HG02678 (cell line): ENCODE measurements around the gene HORMAD1.
"Not testable (repeated sequence)": the region's sequence is repeated elsewhere in the genome, so short reads cannot be mapped to it uniquely, and the experiment has no call there.

Experiments
- ATAC-seq: cut with Tn5 transposase; IDR thresholded peaks from one replicate; pipeline ENCODE4 v1.9.1; 2021; ENCODE audit warnings: mild to moderate bottlenecking, moderate library complexity; ENCODE audit not compliant: unreplicated experiment

The HORMAD1 gene

GRCh38 chr1:150703427-150703826 lies 17.3 kb downstream of the HORMAD1 start:
- no peak for ATAC-seq

DNA sequence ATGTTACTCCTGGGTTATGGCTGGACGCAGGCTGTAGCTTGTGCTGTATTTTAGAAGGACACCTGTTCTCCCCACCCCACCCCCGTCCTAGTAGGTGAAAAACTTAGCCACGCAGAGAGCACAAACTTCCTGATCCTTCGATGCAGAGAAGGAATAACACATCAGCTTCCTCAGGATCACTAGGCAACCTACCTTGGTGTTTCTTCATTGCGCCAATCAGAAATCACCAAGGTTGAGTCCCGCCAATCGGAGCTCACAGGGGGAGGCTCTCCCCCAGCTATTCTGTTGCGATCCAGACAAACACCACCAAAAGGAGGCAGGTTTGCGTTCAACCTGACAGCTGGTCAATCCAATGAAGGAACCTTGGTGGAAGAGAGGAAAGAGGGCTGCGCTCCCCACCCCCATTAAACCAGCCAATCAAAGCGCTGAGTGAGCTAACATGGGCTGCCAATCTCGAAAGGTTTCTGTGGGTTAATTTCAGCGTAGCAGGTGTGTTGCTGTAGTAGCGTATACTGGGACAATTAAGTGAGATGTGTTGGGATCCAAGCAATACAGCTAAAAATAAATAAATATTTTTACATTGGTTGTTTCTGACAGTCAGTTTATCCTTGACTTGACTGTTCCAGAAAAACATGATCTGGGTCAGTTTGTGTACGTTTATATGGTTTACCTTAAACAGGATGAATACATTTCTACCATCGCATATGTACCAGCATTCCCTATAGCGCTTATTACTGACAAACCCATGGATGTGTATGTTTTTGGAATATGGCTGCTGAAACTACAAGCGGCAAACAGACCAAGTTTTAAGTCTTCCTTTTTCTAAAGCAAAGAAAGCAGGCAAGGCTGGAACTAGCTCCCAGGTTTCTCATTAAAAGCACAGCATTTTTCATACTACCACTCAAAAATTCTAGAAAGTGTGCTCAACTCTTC lies 23.4 kb downstream of the HORMAD1 start, which contains the start of gene GOLPH3L:
Gene GOLPH3L, minus strand, starts transcription at position 160 of the 933 bp plus-strand sequence. CDS start 2,316 bp downstream, outside the sequence.
- peak; percentile 99 for ATAC-seq

DNA sequence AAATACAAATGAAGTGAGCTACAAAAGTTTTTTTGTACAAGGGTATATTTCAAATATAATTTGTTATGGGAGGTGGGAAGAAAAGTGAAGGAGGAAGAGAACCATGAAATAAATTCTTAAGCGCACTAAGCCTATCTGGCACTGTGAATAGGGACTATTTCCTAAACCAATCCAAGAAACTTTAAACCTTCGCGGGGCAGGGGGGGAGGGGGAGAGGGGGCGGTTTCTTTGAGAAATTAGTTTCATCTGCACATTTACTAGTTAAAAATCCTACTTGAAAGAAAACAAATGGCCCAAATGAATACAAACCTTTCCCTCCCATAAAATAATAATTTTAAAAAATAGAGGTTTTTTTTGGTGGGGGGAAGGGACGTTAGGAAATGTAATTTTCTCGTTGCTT lies 24.1 kb downstream of the HORMAD1 start:
- no peak for ATAC-seq

DNA sequence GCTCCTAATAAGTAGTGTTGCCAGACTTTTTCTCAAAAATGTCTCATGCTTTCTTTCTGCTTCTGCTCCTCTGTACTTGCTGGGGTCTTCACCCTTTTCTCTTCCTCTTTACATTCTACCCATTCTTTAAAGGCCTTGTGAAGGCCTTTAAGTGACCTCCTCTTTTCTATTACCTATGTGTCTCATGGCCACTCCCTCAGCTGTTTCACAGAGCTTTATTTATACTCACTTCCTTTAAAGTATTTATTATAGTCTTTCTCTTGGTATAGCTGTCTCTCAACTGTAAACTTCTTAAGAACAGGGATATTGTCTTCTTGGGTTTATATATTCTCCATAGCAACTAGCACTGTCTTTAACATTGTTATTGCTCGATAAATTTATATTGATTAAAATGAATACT lies 24.5 kb downstream of the HORMAD1 start:
- no peak for ATAC-seq

GRCh38 chr1:150695561-150695960 lies 25.1 kb downstream of the HORMAD1 start:
- ATAC-seq = no peak

- no peak for ATAC-seq
These were observed 28.0 kb downstream of the HORMAD1 start for GRCh38 chr1:150692720-150693119.

DNA sequence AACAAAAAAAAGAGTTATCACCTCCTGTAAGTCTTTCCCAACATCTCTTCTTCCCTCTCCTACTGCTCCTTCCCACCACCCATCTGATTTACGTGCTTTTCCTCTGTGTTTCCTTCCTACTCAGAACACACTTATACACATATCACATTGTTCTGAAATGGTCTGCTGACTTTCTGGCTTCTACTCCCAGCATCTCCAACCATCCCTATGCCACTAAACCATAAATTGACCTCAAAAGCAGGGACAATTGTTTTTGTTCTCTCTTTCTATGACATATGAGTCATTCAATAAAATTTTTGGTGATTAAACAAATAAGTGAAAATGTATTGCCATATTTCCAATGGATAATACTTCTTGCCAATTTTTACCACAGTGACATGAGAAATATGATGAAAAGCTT lies 31.9 kb downstream of the HORMAD1 start:
- ATAC-seq = no peak

- ATAC-seq = no peak
These were observed 34.4 kb downstream of the HORMAD1 start for GRCh38 chr1:150686275-150686674.

GRCh38 chr1:150683914-150684313 lies 36.8 kb downstream of the HORMAD1 start:
- ATAC-seq = no peak

GRCh38 chr1:150678988-150679387 lies 41.7 kb downstream of the HORMAD1 start:
- no peak for ATAC-seq

DNA sequence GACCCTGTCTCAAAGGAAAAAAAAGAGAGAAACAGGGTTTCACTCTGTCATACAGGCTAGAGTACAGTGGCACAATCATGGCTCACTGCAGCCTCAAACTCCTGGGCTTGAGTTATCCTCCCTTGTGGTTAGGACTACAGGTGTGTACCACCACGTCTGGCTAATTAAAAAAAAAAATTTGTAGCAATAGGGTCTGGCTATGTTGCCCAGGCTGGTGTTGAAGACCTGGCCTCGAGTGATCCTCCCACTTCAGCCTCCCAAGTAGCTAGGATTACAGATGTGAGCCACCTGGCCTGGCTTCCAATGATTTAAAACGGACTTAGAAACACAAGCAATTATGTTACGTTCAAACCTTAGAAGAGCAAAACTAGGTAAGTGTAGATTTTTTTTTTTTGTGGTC lies 45.8 kb downstream of the HORMAD1 start:
- no peak for ATAC-seq

DNA sequence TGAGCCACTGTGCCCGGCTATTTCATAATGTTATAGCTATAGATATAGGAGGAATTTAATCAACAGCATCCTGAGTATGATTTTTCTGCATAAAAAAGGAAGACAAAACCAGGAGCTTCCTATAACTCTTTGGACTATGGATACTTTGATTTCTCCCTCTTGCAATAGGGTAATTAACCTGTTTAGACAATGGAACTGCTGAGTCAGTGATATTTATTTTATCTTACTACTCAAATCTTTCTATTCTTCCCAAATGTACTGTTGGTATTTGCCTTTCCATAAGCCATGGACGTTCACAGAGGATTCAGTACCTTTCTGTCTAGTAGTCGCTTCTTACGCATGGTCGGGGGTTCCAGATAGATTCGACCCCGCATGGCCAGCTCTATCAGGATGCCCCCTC lies 57.4 kb downstream of the HORMAD1 start:
- no peak for ATAC-seq

- ATAC-seq = no peak
These were observed 57.9 kb downstream of the HORMAD1 start for GRCh38 chr1:150662811-150663210.

DNA sequence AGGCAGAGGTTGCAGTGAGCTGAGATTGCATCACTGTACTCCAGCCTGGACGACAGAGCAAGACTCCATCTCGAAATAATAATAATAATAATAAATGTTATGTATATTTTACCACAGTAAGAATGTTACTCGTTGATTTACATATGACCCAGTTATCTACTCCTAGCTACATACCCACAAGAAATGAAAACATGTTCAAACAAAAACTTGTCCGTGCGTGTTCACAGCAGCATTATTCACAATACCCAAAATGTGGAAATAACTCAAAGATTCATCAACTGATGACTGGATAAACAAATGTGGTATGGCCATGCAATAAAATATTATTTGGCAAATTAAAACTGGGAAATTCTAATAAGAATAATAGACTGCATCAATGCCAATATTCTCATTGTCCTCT lies 59.5 kb downstream of the HORMAD1 start:
- no peak for ATAC-seq

- no peak for ATAC-seq
These were observed 60.1 kb downstream of the HORMAD1 start for GRCh38 chr1:150660584-150660983.

- not testable (repeated sequence) for ATAC-seq
These were observed 63.6 kb downstream of the HORMAD1 start for GRCh38 chr1:150657064-150657463.

DNA sequence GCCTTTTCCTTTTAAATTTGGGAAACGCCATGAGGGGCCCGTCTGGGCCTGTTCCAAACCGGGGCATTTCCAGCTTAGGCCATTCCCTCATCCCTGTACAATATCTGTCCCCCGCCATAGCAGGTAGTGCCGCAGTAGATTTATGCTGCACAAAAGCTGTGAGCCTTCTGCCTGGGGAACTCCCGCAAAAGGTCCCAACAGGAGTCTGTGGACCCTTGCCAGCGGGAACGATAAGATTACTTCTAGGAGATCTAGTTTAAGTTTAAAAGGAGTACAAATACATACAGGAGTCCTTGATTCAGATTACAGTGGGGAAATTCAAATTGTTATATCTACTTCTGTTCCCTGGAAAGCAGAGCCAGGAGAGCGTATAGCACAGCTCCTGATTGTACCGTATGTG lies 66.1 kb downstream of the HORMAD1 start:
- not testable (repeated sequence) for ATAC-seq

DNA sequence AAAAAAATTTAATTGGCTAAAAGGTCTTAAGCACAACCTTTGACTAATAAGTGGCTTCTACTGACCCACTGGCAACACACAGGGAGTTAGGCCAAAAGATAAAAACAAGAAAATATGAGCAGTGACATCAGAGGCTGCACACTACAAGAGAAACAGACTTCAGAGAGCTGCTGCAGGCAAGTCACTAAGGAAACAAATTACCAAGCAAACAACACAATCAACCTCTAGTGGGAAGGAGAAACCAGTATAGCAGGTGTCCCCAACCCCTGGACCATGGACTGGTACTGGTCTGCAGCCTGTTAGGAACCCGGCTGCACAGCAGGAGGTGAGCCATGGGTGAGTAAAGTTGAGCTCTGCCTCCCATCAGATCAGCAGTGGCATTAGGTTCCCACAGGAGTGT lies 70.5 kb downstream of the HORMAD1 start:
- ATAC-seq = no peak

- no peak for ATAC-seq
These were observed 71.1 kb downstream of the HORMAD1 start for GRCh38 chr1:150649441-150650075.
